ENCODE results near the gene EMILIN1. TPM values are rescaled to one million over a fixed set of nuclear protein-coding genes. Genes with fewer than 3 reads are reported as not detected.
A peak's percentile ranks its signal among the peaks of the same experiment; 100 is the strongest.

Gene EMILIN1
- total and polyA plus RNA-seq, 2 donors (not counting 3 experiments of a cell fraction or from before 2014, with no cell fraction given): 11.7 to 16.6 TPM

- Histone ChIP-seq H3K4me2 (ENCODE audit: insufficient read depth, low read length) (peak overlapping the region; percentile 40), H3K36me3 (ENCODE audit: control insufficient read depth in 2 of 2, extremely low read depth in 1 of 2, insufficient read depth in 2 of 2, low read length in 2 of 2) (no peaks in the 10 kb centered on the region), H3K9me3 (replicated peaks; ENCODE audit: control insufficient read depth, insufficient read depth, low read length) (no peaks in the 10 kb centered on the region), H3K9ac (replicated peaks; ENCODE audit: extremely low read depth, insufficient read depth, low read length) (no peak overlapping the region), H3K4me3 (replicated peaks in 1 of 3; ENCODE audit: insufficient read depth in 1 of 3, low read depth in 1 of 3, low read length in 3 of 3) (peak overlapping the region in 1 of 3 experiments; percentile 8), H4K20me1 (replicated peaks; ENCODE audit: control insufficient read depth, extremely low read depth, insufficient read depth, low read length) (no peaks in the 10 kb centered on the region), H3K27me3 (ENCODE audit: control insufficient read depth in 2 of 2, insufficient read depth in 2 of 2, low read length in 2 of 2) (no peaks in the 10 kb centered on the region), H3K4me1 (ENCODE audit: control insufficient read depth, extremely low read depth, insufficient read depth, low read length) (no peaks in the 10 kb centered on the region), H3K9me1 (replicated peaks; ENCODE audit: control insufficient read depth, extremely low read depth, insufficient read depth, low read length) (no peaks in the 10 kb centered on the region), H2AFZ (ENCODE audit: low read depth, low read length) (peak overlapping the region; percentile 71), H3K79me2 (ENCODE audit: control insufficient read depth, insufficient read depth, low read length) (no peaks in the 10 kb centered on the region), H3K27ac (ENCODE audit: insufficient read depth, low read depth, low read length) (no peak overlapping the region)
- DNase-seq (ENCODE audit: low read depth, low spot score) (peak; percentile 71), FAIRE-seq (peak; percentile 98)
- intact Hi-C loops (cut with micrococcal nuclease): loop anchor here (2.0 to 5.0 kb wide), 3 partner anchors 76 to 261 kb away; partner anchors contain the start of genes ATRAID, GTF3C2 and SLC5A6
- TF ChIP-seq POLR2A (IDR thresholded peaks at IDR 0.05; ENCODE audit: low read depth, low read length): peak; percentile 63
- no peak for TF ChIP-seq JUN (IDR thresholded peaks at IDR 0.05; ENCODE audit: borderline replicate concordance, insufficient read depth, insufficient read length, low read depth)
- ChIA-PET CTCF (interaction anchor here (1.1 to 8.2 kb wide), 9 partner anchors 9 to 250 kb away, joined by 3 to 152 read pairs (median 4); no protein-coding TSS in a partner anchor), POLR2A (interaction anchor here (0.5 kb wide), 1 partner anchor 115 kb away, joined by 4 read pairs; no protein-coding TSS in a partner anchor)
- dilution Hi-C loops (cut with MboI; ENCODE audit: extremely low pct_ligation_motif_present, low sequenced_read_pairs): no loop called here
- no TSS peak for BruUV-seq (replicated peaks)
These were observed 17.6 kb downstream of the EMILIN1 start for GRCh38 chr2:27095745-27096651.

- Histone ChIP-seq H3K27me3 (ENCODE audit: control insufficient read depth in 2 of 2, insufficient read depth in 2 of 2, low read length in 2 of 2) (no peaks in the 10 kb centered on the region), H3K27ac (ENCODE audit: insufficient read depth, low read depth, low read length) (no peak overlapping the region), H3K9me3 (replicated peaks; ENCODE audit: control insufficient read depth, insufficient read depth, low read length) (no peaks in the 10 kb centered on the region), H3K79me2 (ENCODE audit: control insufficient read depth, insufficient read depth, low read length) (no peaks in the 10 kb centered on the region), H4K20me1 (replicated peaks; ENCODE audit: control insufficient read depth, extremely low read depth, insufficient read depth, low read length) (no peaks in the 10 kb centered on the region), H3K9me1 (replicated peaks; ENCODE audit: control insufficient read depth, extremely low read depth, insufficient read depth, low read length) (no peaks in the 10 kb centered on the region), H3K4me3 (replicated peaks in 1 of 3; ENCODE audit: insufficient read depth in 1 of 3, low read depth in 1 of 3, low read length in 3 of 3) (no peak overlapping the region), H2AFZ (ENCODE audit: low read depth, low read length) (peak overlapping the region; percentile 65), H3K36me3 (ENCODE audit: control insufficient read depth in 2 of 2, extremely low read depth in 1 of 2, insufficient read depth in 2 of 2, low read length in 2 of 2) (no peaks in the 10 kb centered on the region), H3K9ac (replicated peaks; ENCODE audit: extremely low read depth, insufficient read depth, low read length) (no peak overlapping the region), H3K4me1 (ENCODE audit: control insufficient read depth, extremely low read depth, insufficient read depth, low read length) (no peaks in the 10 kb centered on the region), H3K4me2 (ENCODE audit: insufficient read depth, low read length) (no peak overlapping the region)
- BruUV-seq (replicated peaks): no TSS peak
- DNase-seq (ENCODE audit: low read depth, low spot score) (no peak), FAIRE-seq (no peak)
- intact Hi-C loops (cut with micrococcal nuclease) (loop anchor here (2.0 to 5.0 kb wide), 3 partner anchors 75 to 260 kb away; partner anchors contain the start of genes ATRAID, GTF3C2 and SLC5A6), dilution Hi-C loops (cut with MboI; ENCODE audit: extremely low pct_ligation_motif_present, low sequenced_read_pairs) (no loop called here)
- ChIA-PET POLR2A (no interaction called here), CTCF (interaction anchor here (0.6 to 8.2 kb wide), 12 partner anchors 9 to 251 kb away, joined by 3 to 152 read pairs (median 4); no protein-coding TSS in a partner anchor)
- TF ChIP-seq POLR2AphosphoS5 (IDR thresholded peaks at IDR 0.05; ENCODE audit: insufficient read depth, low read depth, low read length): no peak
These were observed 18.4 kb downstream of the EMILIN1 start for GRCh38 chr2:27096748-27097297.

Measured in endothelial cell of umbilical vein (primary cell).